ENCODE data around the gene CYFIP1. TPM values are rescaled to one million over a fixed set of nuclear protein-coding genes. Genes with fewer than 3 reads are reported as not detected.

CYFIP1 gene
- total and polyA plus RNA-seq, 2 of the 13 experiments (the other 11 are each of a cell fraction or from before 2014, with no cell fraction given): 38.1 to 58.3 TPM

GRCh38 chr15:22838292-22839042 is 141.7 kb downstream of the CYFIP1 start, which contains the start of gene NIPA2 (continued):
- TF ChIP-seq TRAFD1 (CRISPR knock-in tag; IDR thresholded peaks at IDR 0.05; ENCODE audit: borderline replicate concordance): no peak
- TF ChIP-seq IRF9 (CRISPR knock-in tag; IDR thresholded peaks at IDR 0.05; ENCODE audit: borderline replicate concordance): peak; percentile 46; the same call in 1 of the 2 replicates
- no peak for TF ChIP-seq SRSF1 (optimal IDR thresholded peaks at IDR 0.05; ENCODE audit: low read depth, low read length)
- TF ChIP-seq TIGD3 (CRISPR knock-in tag; IDR thresholded peaks at IDR 0.05; ENCODE audit: borderline replicate concordance): no peak
- no peak for TF ChIP-seq ZNF556 (CRISPR knock-in tag; IDR thresholded peaks at IDR 0.05; ENCODE audit: borderline replicate concordance)
- TF ChIP-seq CBX1 (IDR thresholded peaks at IDR 0.05; ENCODE audit: low read depth): no peak
- no peak for TF ChIP-seq ZSCAN5A (CRISPR knock-in tag; IDR thresholded peaks at IDR 0.05; ENCODE audit: borderline replicate concordance)
- peak; percentile 92 for TF ChIP-seq CREB1 (IDR thresholded peaks at IDR 0.05)
- TF ChIP-seq CREB1 (CRISPR knock-in tag; IDR thresholded peaks at IDR 0.05): peak; percentile 97
- TF ChIP-seq BHLHE40 (IDR thresholded peaks at IDR 0.05; ENCODE audit: low read length): peak; percentile 35; the same call in 1 of the 2 replicates
- peak; percentile 20 to 66; a peak in 2 of 4 replicates for TF ChIP-seq HMGXB4 (CRISPR knock-in tag; IDR thresholded peaks at IDR 0.05; ENCODE audit: borderline replicate concordance in 1 of 2, low read depth in 1 of 2)
- TF ChIP-seq ZBTB37 (CRISPR knock-in tag; IDR thresholded peaks at IDR 0.05): no peak
- 0 out of 2 replicates have a peak, but pooled peaks have one; percentile 42 for TF ChIP-seq ZNF430 (CRISPR knock-in tag; IDR thresholded peaks at IDR 0.05)
- TF ChIP-seq SKI (IDR thresholded peaks at IDR 0.05; ENCODE audit: partially characterized antibody): peak; percentile 35
- TF ChIP-seq PHF8 (CRISPR knock-in tag; IDR thresholded peaks at IDR 0.05): peak; percentile 86
- no peak for TF ChIP-seq ZNF598 (CRISPR knock-in tag; IDR thresholded peaks at IDR 0.05; ENCODE audit: borderline replicate concordance)
- 0 out of 2 replicates have a peak, but pooled peaks have one; percentile 57 for TF ChIP-seq ELF4 (CRISPR knock-in tag; IDR thresholded peaks at IDR 0.05; ENCODE audit: borderline replicate concordance)
- TF ChIP-seq LCORL (IDR thresholded peaks at IDR 0.05): no peak
- TF ChIP-seq LCORL (CRISPR knock-in tag; IDR thresholded peaks at IDR 0.05): no peak; the same call in 1 of the 2 replicates
